MM.1S (cell line): ENCODE results near the gene RNASEH2A.

ENCODE experiments used
- DNase-seq: peaks from one replicate; pipeline ENCODE4 v3.0.0-alpha.2; 2015
- H2AFZ ChIP-seq: fragments of 300-600 bp; sonication (generic); 2 replicates; pipeline ENCODE4 v1.6.0; 2016; ENCODE audit warnings: antibody characterized with exemption, low read length
- H3F3A ChIP-seq: fragments of 300-600 bp; sonication (generic); 2 replicates; pipeline ENCODE4 v1.6.1; 2016; ENCODE audit warnings: mild to moderate bottlenecking, antibody characterized with exemption, low read length, moderate library complexity, mixed read lengths; ENCODE audit not compliant: insufficient read depth
- H3K27ac ChIP-seq: fragments of 300-600 bp; sonication (generic); 2 replicates; pipeline ENCODE4 v1.5.1; 2016; ENCODE audit warnings: mild to moderate bottlenecking, low read length
- H3K27me3 ChIP-seq: fragments of 300-600 bp; sonication (generic); replicated peaks from 2 replicates; pipeline ENCODE4 v1.6.0; 2016; ENCODE audit warnings: low read length; ENCODE audit not compliant: insufficient read depth
- H3K36me3 ChIP-seq: fragments of 300-600 bp; sonication (generic); replicated peaks from 2 replicates; pipeline ENCODE4 v1.6.1; 2016; ENCODE audit warnings: mild to moderate bottlenecking, low read length, mixed read lengths; ENCODE audit not compliant: insufficient read depth
- H3K4me1 ChIP-seq: fragments of 300-600 bp; sonication (generic); 2 replicates; pipeline ENCODE4 v1.6.1; 2016; ENCODE audit warnings: low read length, mixed read lengths
- H3K4me2 ChIP-seq: fragments of 300-600 bp; sonication (generic); 2 replicates; pipeline ENCODE4 v1.6.0; 2016; ENCODE audit warnings: low read depth, low read length
- H3K4me3 ChIP-seq: fragments of 300-600 bp; sonication (generic); 2 replicates; pipeline ENCODE4 v1.5.1; 2016; ENCODE audit warnings: low read length, mixed read lengths
- H3K79me2 ChIP-seq: fragments of 300-600 bp; sonication (generic); 2 replicates; pipeline ENCODE4 v1.6.1; 2016; ENCODE audit warnings: mixed run types, low read length, mixed read lengths
- H3K9ac ChIP-seq: fragments of 300-600 bp; sonication (generic); 2 replicates; pipeline ENCODE4 v1.6.1; 2016; ENCODE audit warnings: low read length, mixed read lengths
- H3K9me2 ChIP-seq: fragments of 300-600 bp; sonication (generic); replicated peaks from 2 replicates; pipeline ENCODE4 v1.6.1; 2016; ENCODE audit warnings: mild to moderate bottlenecking, low read length, mixed read lengths; ENCODE audit not compliant: insufficient read depth
- H3K9me3 ChIP-seq: fragments of 300-600 bp; sonication (generic); replicated peaks from 2 replicates; pipeline ENCODE4 v1.6.1; 2016; ENCODE audit warnings: mild to moderate bottlenecking, low read length, mixed read lengths; ENCODE audit not compliant: insufficient read depth
- H4K20me1 ChIP-seq: fragments of 300-600 bp; sonication (generic); 2 replicates; pipeline ENCODE4 v1.6.1; 2016; ENCODE audit warnings: mild to moderate bottlenecking, low read length, moderate library complexity, mixed read lengths; ENCODE audit not compliant: insufficient read depth
- EZH2 ChIP-seq: fragments of 300-600 bp; sonication (generic); optimal IDR thresholded peaks from 2 replicates; pipeline ENCODE3; 2017; ENCODE audit warnings: low read depth, mild to moderate bottlenecking, antibody characterized with exemption, low read length, mixed read lengths
- EZH2phosphoT487 ChIP-seq: fragments of 300-600 bp; sonication (generic); IDR thresholded peaks from 2 replicates; pipeline ENCODE4 v1.6.1; 2018; ENCODE audit warnings: antibody characterized with exemption, low read length
- TF ChIP-seq, protein P1 (sequence below): fragments of 300-600 bp; sonication (generic); IDR thresholded peaks from 2 replicates; pipeline ENCODE4 v1.5.1; 2016; ENCODE audit warnings: antibody characterized with exemption, low read length, mixed read lengths

Gene RNASEH2A

DNA sequence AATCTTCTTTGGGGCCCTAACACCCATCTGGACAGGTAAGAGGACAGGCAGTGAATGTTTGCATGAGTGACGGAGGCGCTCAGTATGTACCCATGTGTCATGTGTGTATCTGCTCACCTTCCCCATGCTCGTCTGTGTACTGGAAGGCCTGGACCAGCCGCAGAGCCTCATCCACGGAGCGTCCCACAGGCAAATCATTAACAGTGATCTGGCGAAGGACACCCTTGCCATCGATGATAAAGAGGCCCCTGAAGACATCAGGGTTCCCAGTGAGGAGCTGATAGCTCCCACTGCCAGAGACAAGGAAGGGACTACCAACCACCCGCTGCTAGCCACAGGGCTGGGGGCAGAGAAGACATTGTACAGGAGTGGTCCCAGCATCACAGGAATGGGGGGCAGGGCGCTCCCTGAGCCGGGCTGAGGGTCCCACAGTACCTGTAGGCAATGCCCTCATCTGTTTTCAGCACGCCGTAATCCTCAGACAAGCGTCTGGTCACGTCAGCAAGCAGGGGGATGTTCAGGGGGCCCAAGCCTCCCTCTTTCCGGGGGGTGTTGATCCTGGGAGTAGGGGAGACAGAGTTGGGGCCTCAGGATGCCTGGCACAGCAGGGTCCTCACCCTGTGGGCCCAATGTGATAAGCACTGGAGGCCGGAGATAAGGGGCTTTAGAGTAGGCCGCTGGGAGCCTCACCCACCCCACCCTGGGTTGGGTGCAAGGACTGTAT lies 6.5 kb upstream of the RNASEH2A start:
- Histone ChIP-seq H3K27me3 (no peaks in the 10 kb centered on the region), H3K4me2 (no peak overlapping the region), H3K4me1 (peaks cover 14% of the 10 kb centered on the region), H4K20me1 (no peaks in the 10 kb centered on the region), H3K9me2 (no peaks in the 10 kb centered on the region), H3K4me3 (no peak overlapping the region; the same call in 1 of the 2 replicates), H3K27ac (no peak overlapping the region), H3K9ac (no peak overlapping the region), H3K79me2 (peaks cover 15% of the 10 kb centered on the region), H3K9me3 (no peaks in the 10 kb centered on the region), H3F3A (no peaks in the 10 kb centered on the region), H2AFZ (no peak overlapping the region), H3K36me3 (no peaks in the 10 kb centered on the region; the same call in 1 of the 2 replicates)
- no peak for DNase-seq
- no peak for TF ChIP-seq EZH2
- TF ChIP-seq EZH2phosphoT487, result no peak
- TF ChIP-seq, protein P1, sequence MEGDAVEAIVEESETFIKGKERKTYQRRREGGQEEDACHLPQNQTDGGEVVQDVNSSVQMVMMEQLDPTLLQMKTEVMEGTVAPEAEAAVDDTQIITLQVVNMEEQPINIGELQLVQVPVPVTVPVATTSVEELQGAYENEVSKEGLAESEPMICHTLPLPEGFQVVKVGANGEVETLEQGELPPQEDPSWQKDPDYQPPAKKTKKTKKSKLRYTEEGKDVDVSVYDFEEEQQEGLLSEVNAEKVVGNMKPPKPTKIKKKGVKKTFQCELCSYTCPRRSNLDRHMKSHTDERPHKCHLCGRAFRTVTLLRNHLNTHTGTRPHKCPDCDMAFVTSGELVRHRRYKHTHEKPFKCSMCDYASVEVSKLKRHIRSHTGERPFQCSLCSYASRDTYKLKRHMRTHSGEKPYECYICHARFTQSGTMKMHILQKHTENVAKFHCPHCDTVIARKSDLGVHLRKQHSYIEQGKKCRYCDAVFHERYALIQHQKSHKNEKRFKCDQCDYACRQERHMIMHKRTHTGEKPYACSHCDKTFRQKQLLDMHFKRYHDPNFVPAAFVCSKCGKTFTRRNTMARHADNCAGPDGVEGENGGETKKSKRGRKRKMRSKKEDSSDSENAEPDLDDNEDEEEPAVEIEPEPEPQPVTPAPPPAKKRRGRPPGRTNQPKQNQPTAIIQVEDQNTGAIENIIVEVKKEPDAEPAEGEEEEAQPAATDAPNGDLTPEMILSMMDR, result no peak

DNA sequence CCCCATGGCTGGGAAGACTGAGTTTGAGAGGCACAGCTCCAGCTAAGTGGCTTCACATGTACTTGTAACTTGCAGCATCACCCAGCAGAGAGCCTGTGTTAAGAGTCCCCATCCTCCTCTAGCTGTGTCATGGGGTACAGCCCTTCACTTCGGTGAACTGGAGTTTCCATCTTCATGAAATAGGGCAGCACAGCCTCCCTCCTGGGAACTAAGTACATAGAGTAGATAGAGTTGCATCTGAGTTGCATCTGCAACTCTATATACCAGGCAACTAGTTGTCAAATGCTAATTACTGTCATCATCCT lies 6.0 kb upstream of the RNASEH2A start:
- no peaks in the 10 kb centered on the region for H3K27me3 ChIP-seq
- no peaks in the 10 kb centered on the region for H3F3A ChIP-seq
- H3K4me3 ChIP-seq, result peak overlapping the region; percentile 97
- peaks cover 14% of the 10 kb centered on the region for H3K4me1 ChIP-seq
- no peaks in the 10 kb centered on the region for H3K9me2 ChIP-seq
- peaks cover 15% of the 10 kb centered on the region for H3K79me2 ChIP-seq
- no peaks in the 10 kb centered on the region for H3K9me3 ChIP-seq
- no peaks in the 10 kb centered on the region for H4K20me1 ChIP-seq
- H3K4me2 ChIP-seq, result peak overlapping the region; percentile 98; the same call in 1 of the 2 replicates
- H3K27ac ChIP-seq, result no peak overlapping the region
- no peak overlapping the region for H2AFZ ChIP-seq
- H3K9ac ChIP-seq, result no peak overlapping the region; the same call in 1 of the 2 replicates
- no peak for DNase-seq
- no peaks in the 10 kb centered on the region; the same call in 1 of the 2 replicates for H3K36me3 ChIP-seq
- TF ChIP-seq, protein P1, result no peak
- TF ChIP-seq EZH2phosphoT487, result no peak
- no peak for TF ChIP-seq EZH2

DNA sequence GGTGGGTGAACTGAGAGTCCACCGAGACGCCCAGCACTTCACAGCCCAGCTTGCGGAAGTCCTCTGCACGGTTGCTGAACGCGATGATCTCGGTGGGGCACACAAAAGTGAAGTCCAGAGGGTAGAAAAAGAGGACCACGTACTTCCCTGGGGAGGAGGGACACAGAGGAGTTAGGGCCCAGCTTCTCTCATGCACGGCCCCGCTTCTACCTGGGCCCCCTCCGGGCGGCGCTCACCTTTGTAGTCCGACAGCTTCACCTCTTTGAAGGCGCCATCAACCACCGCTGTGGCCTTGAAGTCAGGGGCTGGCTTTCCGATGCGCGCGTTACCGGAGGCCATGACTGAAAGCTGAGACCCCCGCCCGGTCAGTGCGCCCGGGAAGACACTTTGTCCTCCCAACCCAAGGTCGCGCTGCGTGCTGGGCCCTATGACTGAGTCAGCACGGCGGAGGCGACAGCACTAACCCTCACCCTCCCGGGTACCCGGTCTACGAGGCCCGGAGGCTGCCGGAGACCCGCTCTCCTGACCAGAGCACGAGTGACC lies 5.4 kb upstream of the RNASEH2A start:
- peak; percentile 16 for DNase-seq
- TF ChIP-seq, protein P1, result peak; percentile 17; the same call in 1 of the 2 replicates
- no peak for TF ChIP-seq EZH2
- TF ChIP-seq EZH2phosphoT487, result no peak
- no peaks in the 10 kb centered on the region for H3K9me2 ChIP-seq
- no peaks in the 10 kb centered on the region for H3F3A ChIP-seq
- peak overlapping the region; percentile 85 for H3K9ac ChIP-seq
- no peaks in the 10 kb centered on the region for H3K9me3 ChIP-seq
- no peaks in the 10 kb centered on the region; the same call in 1 of the 2 replicates for H3K36me3 ChIP-seq
- peaks cover 14% of the 10 kb centered on the region for H3K4me1 ChIP-seq
- H3K4me3 ChIP-seq, result peak overlapping the region; percentile 97
- peaks cover 15% of the 10 kb centered on the region for H3K79me2 ChIP-seq
- H2AFZ ChIP-seq, result peak overlapping the region; percentile 76
- H3K4me2 ChIP-seq, result peak overlapping the region; percentile 98
- no peaks in the 10 kb centered on the region for H4K20me1 ChIP-seq
- no peaks in the 10 kb centered on the region for H3K27me3 ChIP-seq
- H3K27ac ChIP-seq, result no peak overlapping the region
